ENCODE data around the gene TBC1D1. TPM values are rescaled to one million over a fixed set of nuclear protein-coding genes. Genes with fewer than 3 reads are reported as not detected.
A peak's percentile ranks its signal among the peaks of the same experiment; 100 is the strongest.

Gene TBC1D1
- total and polyA plus RNA-seq, 10 donors: 49.3 to 142 (median 95.5) TPM

- no peaks in the 10 kb centered on the region for H3K27me3 ChIP-seq (replicated peaks in 1 of 7)
- H3K9me3 ChIP-seq: peaks cover 0 to 6% (median 0%) of the 10 kb centered on the region in 8 donors
- peaks cover 0 to 34% (median 0%) of the 10 kb centered on the region in 6 donors for H3K36me3 ChIP-seq
- intact Hi-C loops (cut with DNase I; ENCODE audit: low total_unique reads): no loop called here
- H3K4me3 ChIP-seq: no peak overlapping the region
- no peak for TF ChIP-seq CTCF (IDR thresholded peaks at IDR 0.05 in 8 of 11, conservative IDR thresholded peaks at IDR 0.05 in 3 of 11)
- no peak for TF ChIP-seq POLR2A (IDR thresholded peaks at IDR 0.05)
- TF ChIP-seq POLR2AphosphoS5 (IDR thresholded peaks at IDR 0.05): no peak
- WGBS, 5 donors: 77 to 97% (median 95%) methylated on average over 3 of the region's 3 CpGs
- H3K4me1 ChIP-seq: peaks cover 0 to 11% (median 0%) of the 10 kb centered on the region in 6 donors
- DNase-seq: no peak
- H3K27ac ChIP-seq: no peak overlapping the region
These were observed 47.3 kb downstream of the TBC1D1 start for GRCh38 chr4:37938208-37938607.

DNA sequence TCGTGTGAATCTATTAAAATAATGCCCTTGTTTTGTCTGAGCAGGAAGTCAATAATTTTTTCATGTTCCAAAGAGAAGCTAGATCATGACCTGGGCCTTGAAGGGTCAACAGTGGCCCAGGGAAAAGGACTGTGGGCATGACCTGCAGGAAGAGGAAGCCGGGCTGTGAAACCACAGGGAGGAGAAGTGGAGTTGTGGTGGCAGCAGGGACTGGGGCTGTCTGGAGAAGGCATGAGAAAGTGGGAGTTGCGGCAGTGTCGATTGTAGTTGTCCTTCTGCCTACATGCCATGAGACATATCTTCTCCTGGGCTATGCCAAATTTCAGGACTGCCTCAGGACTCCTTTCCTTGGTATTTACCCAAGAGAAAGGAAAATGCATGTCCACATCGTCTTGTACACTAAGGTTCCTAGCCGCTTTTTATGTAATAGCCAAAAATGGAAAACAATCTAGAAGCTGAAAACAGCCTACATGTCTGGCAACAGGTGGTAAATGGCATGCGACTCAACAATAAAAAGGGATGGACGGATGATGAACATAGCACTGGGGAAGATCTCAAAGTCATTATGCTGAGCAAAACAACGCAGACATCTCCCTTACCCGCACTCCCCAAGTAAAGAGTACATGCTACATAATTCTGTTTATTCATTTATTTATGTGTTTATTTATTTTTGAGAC, 55.8 kb downstream of the TBC1D1 start:
- intact Hi-C loops (cut with DNase I; ENCODE audit: low total_unique reads): no loop called here
- no peak overlapping the region for H3K4me3 ChIP-seq
- peaks cover 0 to 11% (median 0%) of the 10 kb centered on the region in 6 donors for H3K36me3 ChIP-seq
- TF ChIP-seq CTCF (IDR thresholded peaks at IDR 0.05 in 8 of 11, conservative IDR thresholded peaks at IDR 0.05 in 3 of 11) (no peak), POLR2A (IDR thresholded peaks at IDR 0.05) (no peak), POLR2AphosphoS5 (IDR thresholded peaks at IDR 0.05) (peak in 2 of 3 donors; percentile 60 to 66)
- peaks cover 0 to 62% (median 26%) of the 10 kb centered on the region in 6 donors for H3K4me1 ChIP-seq
- no peaks in the 10 kb centered on the region for H3K27me3 ChIP-seq (replicated peaks in 1 of 7)
- peak overlapping the region in 2 of 8 donors; percentile 2 to 8 for H3K27ac ChIP-seq
- no peaks in the 10 kb centered on the region for H3K9me3 ChIP-seq
- DNase-seq: peak; percentile 80
- WGBS, 5 donors: 53 to 63% (median 56%) methylated on average over 10 of the region's 10 CpGs

DNA sequence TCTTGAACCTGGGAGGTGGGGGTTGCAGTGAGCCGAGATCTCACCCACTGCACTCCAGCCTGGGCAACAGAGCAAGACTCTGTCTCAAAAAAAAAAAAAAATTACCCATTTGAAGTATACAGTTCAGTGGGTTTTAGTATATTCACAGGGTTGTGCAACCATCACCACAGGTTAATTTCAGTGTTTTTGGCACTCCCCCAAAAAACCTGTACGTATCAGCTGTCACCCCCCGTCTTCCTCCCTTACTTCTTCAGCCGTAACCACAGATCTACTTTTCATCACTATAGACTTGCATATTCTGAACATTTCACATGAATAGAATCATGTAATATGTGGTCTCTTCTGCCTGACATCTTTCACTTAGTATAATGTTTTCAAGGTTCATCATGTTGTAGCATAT, 57.7 kb downstream of the TBC1D1 start:
- H3K9me3 ChIP-seq: no peaks in the 10 kb centered on the region
- TF ChIP-seq CTCF (IDR thresholded peaks at IDR 0.05 in 8 of 11, conservative IDR thresholded peaks at IDR 0.05 in 3 of 11) (no peak), POLR2A (IDR thresholded peaks at IDR 0.05) (no peak), POLR2AphosphoS5 (IDR thresholded peaks at IDR 0.05) (no peak)
- WGBS, 5 donors: 42 to 78% (median 49%) methylated on average over 4 of the region's 4 CpGs

GRCh38 chr4:37949636-37950426, 58.9 kb downstream of the TBC1D1 start:
- DNase-seq: no peak
- WGBS, 5 donors: 88 to 90% (median 89%) methylated on average over 9 of the region's 9 CpGs
- H3K4me3 ChIP-seq: no peak overlapping the region
- H3K9me3 ChIP-seq: no peaks in the 10 kb centered on the region
- peaks cover 0 to 60% (median 28%) of the 10 kb centered on the region in 6 donors for H3K4me1 ChIP-seq
- H3K27me3 ChIP-seq (replicated peaks in 1 of 7): no peaks in the 10 kb centered on the region
- TF ChIP-seq POLR2AphosphoS5 (IDR thresholded peaks at IDR 0.05) (no peak), POLR2A (IDR thresholded peaks at IDR 0.05) (no peak), CTCF (IDR thresholded peaks at IDR 0.05 in 8 of 11, conservative IDR thresholded peaks at IDR 0.05 in 3 of 11) (no peak)
- intact Hi-C loops (cut with DNase I; ENCODE audit: low total_unique reads): no loop called here
- H3K27ac ChIP-seq: no peak overlapping the region
- peaks cover 0 to 28% (median 2%) of the 10 kb centered on the region in 6 donors for H3K36me3 ChIP-seq

More for the DNA sequence above, 57.7 kb downstream of the TBC1D1 start:
- Histone ChIP-seq H3K4me3 (no peak overlapping the region), H3K27ac (no peak overlapping the region), H3K36me3 (peaks cover 0 to 28% (median 2%) of the 10 kb centered on the region in 6 donors), H3K4me1 (peaks cover 0 to 66% (median 28%) of the 10 kb centered on the region in 6 donors), H3K27me3 (replicated peaks in 1 of 7) (no peaks in the 10 kb centered on the region)
- DNase-seq: no peak
- intact Hi-C loops (cut with DNase I; ENCODE audit: low total_unique reads): no loop called here

Data from spleen (tissue), 11 donors.